K562 (cell line): ENCODE measurements around the gene RCC2. TPM values are rescaled to one million over a fixed set of nuclear protein-coding genes. Genes with fewer than 3 reads are reported as not detected.

Source experiments
- CREM ChIP-seq: IDR thresholded peaks from 2 replicates; pipeline ENCODE4 v1.6.1; 2014; ENCODE audit warnings: antibody characterized with exemption, low read depth
- ELF4 ChIP-seq: fragments of 450-650 bp; formaldehyde crosslinking; IDR thresholded peaks from 2 replicates; pipeline ENCODE4 v1.4.0; 2022; ENCODE audit warnings: missing genetic modification characterization
- GATA2 ChIP-seq: sonication (generic); formaldehyde crosslinking; IDR thresholded peaks from 2 replicates; pipeline ENCODE4 v1.4.0; 2020; ENCODE audit warnings: mild to moderate bottlenecking, missing genetic modification reagents
- MAFF ChIP-seq: IDR thresholded peaks from 2 replicates; pipeline ENCODE4 v1.6.1; 2012; ENCODE audit warnings: low read length, improper control_type of control experiment
- POLR2A ChIP-seq: fragments of 450-650 bp; conservative IDR thresholded peaks from 2 replicates; pipeline ENCODE4 v1.6.1; 2016
- POLR2G ChIP-seq: fragments of 200-400 bp; formaldehyde crosslinking; IDR thresholded peaks from 2 replicates; pipeline ENCODE4 v1.6.1; 2017; ENCODE audit warnings: low read depth, mild to moderate bottlenecking, antibody characterized with exemption, low read length, moderate library complexity
- TAF7 ChIP-seq: fragments of 450-650 bp; IDR thresholded peaks from 2 replicates; pipeline ENCODE4 v1.6.1; 2016; ENCODE audit warnings: missing genetic modification characterization, missing compliant biosample characterization
- TRIM28 ChIP-seq: fragments of 450-650 bp; IDR thresholded peaks from 2 replicates; pipeline ENCODE4 v1.6.1; 2017
- ZC3H11A ChIP-seq: IDR thresholded peaks from 2 replicates; pipeline ENCODE4 v1.6.1; 2012; ENCODE audit warnings: low read depth, low read length, improper control_type of control experiment
- ZSCAN29 ChIP-seq: fragments of 450-650 bp; IDR thresholded peaks from 2 replicates; pipeline ENCODE4 v1.6.1; 2017
- polyA plus RNA-seq, 8 experiments: library from polyadenylated mRNA; depleted of rRNA in 4 of 8; stranded (reverse) in 5 of 8; unstranded in 3 of 8; fragments of >200 nt; fragmentation: Nextera tagmentation in 2 of 8; fragmentation: Illumina TruSeq in 1 of 8; extraction: Ambion mirVana in 2 of 8; extraction: Trizol in 1 of 8; gene quantifications; 2 replicates each; pipeline versions ENCODE4 v1.2.1 to v1.2.3, GENCODE V29; 2011 to 2014; ENCODE audit warnings: inconsistent platforms in 1 of 8, missing spikeins in 1 of 8
- total RNA-seq, 7 experiments: library from RNA; depleted of rRNA in 6 of 7; stranded (reverse); fragments of >200 nt in 6 of 7; fragmentation: Illumina TruSeq in 2 of 7; extraction: Trizol in 2 of 7; gene quantifications; 2 replicates each; pipeline versions ENCODE4 v1.2.1 to v1.2.3, GENCODE V29; 2011 to 2021; ENCODE audit warnings: low replicate concordance in 1 of 7
- TF ChIP-seq, protein P1 (sequence below): sonication (generic); formaldehyde crosslinking; IDR thresholded peaks from 2 replicates; pipeline ENCODE4 v1.8.1; 2023; ENCODE audit warnings: mild to moderate bottlenecking, missing genetic modification reagents
- TF ChIP-seq, protein P2 (sequence below): sonication (generic); formaldehyde crosslinking; IDR thresholded peaks from 2 replicates; pipeline ENCODE4 v1.8.0; 2022; ENCODE audit warnings: missing genetic modification reagents, mild to moderate bottlenecking, moderate library complexity, borderline replicate concordance
- TF ChIP-seq, protein P3 (sequence below): fragments of 450-650 bp; formaldehyde crosslinking; IDR thresholded peaks from 2 replicates; pipeline ENCODE4 v1.4.0; 2022; ENCODE audit warnings: mild to moderate bottlenecking, moderate library complexity
- TF ChIP-seq, protein P4 (sequence below): fragments of 250-450 bp; sonication (Bioruptor Pico); IDR thresholded peaks from 2 replicates; pipeline ENCODE4 v1.5.0; 2022; ENCODE audit warnings: mild to moderate bottlenecking
- TF ChIP-seq, protein P5 (sequence below): fragments of 150-350 bp; conservative IDR thresholded peaks from 2 replicates; pipeline ENCODE4 v1.6.1; 2014; ENCODE audit warnings: low read length
- TF ChIP-seq, protein P6 (sequence below), 2 experiments: fragments of 150-350 bp in 1 of 2; IDR thresholded peaks; 2 replicates each; pipeline ENCODE4 v1.6.1; 2012 to 2016; ENCODE audit warnings: low read depth in 2 of 2, low read length in 2 of 2, mild to moderate bottlenecking in 1 of 2, moderate library complexity in 1 of 2

RCC2 gene
- total and polyA plus RNA-seq, 9 of the 15 experiments (the other 6 are each of a cell fraction or from before 2014, with no cell fraction given) = 31.8 to 292 (median 116) TPM

DNA sequence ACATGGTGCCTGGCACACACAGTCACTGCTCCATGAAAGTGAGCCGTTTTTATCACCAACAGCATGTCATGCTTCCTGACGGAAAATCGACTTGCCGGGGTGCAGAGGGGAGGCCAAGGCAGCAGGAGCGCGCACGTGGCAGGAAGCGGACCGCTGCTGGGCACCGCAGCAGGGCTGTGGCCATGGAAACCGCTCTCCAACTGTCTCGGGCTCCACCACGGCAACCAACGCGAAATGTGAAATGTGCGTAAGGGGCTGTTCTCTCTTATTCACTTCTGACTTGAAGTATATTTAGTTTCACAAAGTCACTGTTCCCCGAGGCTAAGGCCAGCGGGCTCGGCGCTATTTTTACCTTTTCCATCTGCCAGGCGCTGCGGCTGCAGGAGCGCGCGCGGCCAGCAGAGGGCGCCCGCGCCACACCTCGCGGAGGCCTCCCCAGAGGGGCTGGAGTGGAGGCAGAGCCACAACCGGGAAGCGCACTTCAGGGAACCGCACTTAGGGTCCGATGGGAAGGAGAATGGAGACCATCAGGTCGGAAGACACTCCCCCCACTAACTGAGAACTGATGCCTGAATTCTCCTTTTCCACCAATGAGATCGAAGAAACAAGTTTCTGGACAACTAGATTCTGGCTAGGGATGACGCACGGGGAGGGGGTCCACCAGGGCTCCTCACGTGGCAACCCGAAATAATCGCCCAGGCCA lies 19.7 kb downstream of the RCC2 start (continued):
- TF ChIP-seq, protein P1, sequence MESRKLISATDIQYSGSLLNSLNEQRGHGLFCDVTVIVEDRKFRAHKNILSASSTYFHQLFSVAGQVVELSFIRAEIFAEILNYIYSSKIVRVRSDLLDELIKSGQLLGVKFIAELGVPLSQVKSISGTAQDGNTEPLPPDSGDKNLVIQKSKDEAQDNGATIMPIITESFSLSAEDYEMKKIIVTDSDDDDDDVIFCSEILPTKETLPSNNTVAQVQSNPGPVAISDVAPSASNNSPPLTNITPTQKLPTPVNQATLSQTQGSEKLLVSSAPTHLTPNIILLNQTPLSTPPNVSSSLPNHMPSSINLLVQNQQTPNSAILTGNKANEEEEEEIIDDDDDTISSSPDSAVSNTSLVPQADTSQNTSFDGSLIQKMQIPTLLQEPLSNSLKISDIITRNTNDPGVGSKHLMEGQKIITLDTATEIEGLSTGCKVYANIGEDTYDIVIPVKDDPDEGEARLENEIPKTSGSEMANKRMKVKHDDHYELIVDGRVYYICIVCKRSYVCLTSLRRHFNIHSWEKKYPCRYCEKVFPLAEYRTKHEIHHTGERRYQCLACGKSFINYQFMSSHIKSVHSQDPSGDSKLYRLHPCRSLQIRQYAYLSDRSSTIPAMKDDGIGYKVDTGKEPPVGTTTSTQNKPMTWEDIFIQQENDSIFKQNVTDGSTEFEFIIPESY (CRISPR knock-in tag) = peak; percentile 99
- TF ChIP-seq, protein P2, sequence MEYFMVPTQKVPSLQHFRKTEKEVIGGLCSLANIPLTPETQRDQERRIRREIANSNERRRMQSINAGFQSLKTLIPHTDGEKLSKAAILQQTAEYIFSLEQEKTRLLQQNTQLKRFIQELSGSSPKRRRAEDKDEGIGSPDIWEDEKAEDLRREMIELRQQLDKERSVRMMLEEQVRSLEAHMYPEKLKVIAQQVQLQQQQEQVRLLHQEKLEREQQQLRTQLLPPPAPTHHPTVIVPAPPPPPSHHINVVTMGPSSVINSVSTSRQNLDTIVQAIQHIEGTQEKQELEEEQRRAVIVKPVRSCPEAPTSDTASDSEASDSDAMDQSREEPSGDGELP (CRISPR knock-in tag) = peak; percentile 41; the same call in 1 of the 2 replicates
- no peak for TF ChIP-seq ZC3H11A
- TF ChIP-seq, protein P3, sequence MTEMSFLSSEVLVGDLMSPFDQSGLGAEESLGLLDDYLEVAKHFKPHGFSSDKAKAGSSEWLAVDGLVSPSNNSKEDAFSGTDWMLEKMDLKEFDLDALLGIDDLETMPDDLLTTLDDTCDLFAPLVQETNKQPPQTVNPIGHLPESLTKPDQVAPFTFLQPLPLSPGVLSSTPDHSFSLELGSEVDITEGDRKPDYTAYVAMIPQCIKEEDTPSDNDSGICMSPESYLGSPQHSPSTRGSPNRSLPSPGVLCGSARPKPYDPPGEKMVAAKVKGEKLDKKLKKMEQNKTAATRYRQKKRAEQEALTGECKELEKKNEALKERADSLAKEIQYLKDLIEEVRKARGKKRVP = no peak
- TF ChIP-seq, protein P4, sequence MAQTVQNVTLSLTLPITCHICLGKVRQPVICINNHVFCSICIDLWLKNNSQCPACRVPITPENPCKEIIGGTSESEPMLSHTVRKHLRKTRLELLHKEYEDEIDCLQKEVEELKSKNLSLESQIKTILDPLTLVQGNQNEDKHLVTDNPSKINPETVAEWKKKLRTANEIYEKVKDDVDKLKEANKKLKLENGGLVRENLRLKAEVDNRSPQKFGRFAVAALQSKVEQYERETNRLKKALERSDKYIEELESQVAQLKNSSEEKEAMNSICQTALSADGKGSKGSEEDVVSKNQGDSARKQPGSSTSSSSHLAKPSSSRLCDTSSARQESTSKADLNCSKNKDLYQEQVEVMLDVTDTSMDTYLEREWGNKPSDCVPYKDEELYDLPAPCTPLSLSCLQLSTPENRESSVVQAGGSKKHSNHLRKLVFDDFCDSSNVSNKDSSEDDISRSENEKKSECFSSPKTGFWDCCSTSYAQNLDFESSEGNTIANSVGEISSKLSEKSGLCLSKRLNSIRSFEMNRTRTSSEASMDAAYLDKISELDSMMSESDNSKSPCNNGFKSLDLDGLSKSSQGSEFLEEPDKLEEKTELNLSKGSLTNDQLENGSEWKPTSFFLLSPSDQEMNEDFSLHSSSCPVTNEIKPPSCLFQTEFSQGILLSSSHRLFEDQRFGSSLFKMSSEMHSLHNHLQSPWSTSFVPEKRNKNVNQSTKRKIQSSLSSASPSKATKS (CRISPR knock-in tag) = no peak
- TF ChIP-seq TRIM28 = no peak
- no peak for TF ChIP-seq GATA2
- no peak; the same call in 1 of the 2 replicates for TF ChIP-seq ELF4 (CRISPR knock-in tag)
- TF ChIP-seq, protein P5, sequence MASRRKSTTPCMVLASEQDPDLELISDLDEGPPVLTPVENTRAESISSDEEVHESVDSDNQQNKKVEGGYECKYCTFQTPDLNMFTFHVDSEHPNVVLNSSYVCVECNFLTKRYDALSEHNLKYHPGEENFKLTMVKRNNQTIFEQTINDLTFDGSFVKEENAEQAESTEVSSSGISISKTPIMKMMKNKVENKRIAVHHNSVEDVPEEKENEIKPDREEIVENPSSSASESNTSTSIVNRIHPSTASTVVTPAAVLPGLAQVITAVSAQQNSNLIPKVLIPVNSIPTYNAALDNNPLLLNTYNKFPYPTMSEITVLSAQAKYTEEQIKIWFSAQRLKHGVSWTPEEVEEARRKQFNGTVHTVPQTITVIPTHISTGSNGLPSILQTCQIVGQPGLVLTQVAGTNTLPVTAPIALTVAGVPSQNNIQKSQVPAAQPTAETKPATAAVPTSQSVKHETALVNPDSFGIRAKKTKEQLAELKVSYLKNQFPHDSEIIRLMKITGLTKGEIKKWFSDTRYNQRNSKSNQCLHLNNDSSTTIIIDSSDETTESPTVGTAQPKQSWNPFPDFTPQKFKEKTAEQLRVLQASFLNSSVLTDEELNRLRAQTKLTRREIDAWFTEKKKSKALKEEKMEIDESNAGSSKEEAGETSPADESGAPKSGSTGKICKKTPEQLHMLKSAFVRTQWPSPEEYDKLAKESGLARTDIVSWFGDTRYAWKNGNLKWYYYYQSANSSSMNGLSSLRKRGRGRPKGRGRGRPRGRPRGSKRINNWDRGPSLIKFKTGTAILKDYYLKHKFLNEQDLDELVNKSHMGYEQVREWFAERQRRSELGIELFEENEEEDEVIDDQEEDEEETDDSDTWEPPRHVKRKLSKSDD = 0 out of 2 replicates have a peak, but pooled peaks have one; percentile 35
- TF ChIP-seq POLR2G = peak; percentile 71
- TF ChIP-seq MAFF = no peak
- no peak for TF ChIP-seq TAF7 (tag)
- TF ChIP-seq ZSCAN29 = no peak
- TF ChIP-seq, protein P6, sequence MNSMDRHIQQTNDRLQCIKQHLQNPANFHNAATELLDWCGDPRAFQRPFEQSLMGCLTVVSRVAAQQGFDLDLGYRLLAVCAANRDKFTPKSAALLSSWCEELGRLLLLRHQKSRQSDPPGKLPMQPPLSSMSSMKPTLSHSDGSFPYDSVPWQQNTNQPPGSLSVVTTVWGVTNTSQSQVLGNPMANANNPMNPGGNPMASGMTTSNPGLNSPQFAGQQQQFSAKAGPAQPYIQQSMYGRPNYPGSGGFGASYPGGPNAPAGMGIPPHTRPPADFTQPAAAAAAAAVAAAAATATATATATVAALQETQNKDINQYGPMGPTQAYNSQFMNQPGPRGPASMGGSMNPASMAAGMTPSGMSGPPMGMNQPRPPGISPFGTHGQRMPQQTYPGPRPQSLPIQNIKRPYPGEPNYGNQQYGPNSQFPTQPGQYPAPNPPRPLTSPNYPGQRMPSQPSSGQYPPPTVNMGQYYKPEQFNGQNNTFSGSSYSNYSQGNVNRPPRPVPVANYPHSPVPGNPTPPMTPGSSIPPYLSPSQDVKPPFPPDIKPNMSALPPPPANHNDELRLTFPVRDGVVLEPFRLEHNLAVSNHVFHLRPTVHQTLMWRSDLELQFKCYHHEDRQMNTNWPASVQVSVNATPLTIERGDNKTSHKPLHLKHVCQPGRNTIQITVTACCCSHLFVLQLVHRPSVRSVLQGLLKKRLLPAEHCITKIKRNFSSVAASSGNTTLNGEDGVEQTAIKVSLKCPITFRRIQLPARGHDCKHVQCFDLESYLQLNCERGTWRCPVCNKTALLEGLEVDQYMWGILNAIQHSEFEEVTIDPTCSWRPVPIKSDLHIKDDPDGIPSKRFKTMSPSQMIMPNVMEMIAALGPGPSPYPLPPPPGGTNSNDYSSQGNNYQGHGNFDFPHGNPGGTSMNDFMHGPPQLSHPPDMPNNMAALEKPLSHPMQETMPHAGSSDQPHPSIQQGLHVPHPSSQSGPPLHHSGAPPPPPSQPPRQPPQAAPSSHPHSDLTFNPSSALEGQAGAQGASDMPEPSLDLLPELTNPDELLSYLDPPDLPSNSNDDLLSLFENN (IDR thresholded peaks at IDR 0.05; ENCODE audit: low read depth in 2 of 2, low read length in 2 of 2) = no peak
- peak; percentile 46 for TF ChIP-seq POLR2A
- 0 out of 2 replicates have a peak, but pooled peaks have one; percentile 25 for TF ChIP-seq CREM
